CD8-positive, alpha-beta memory T cell (primary cell): Measurements from ENCODE around the gene DLAT. TPM values are rescaled to one million over a fixed set of nuclear protein-coding genes. Genes with fewer than 3 reads are reported as not detected.
"Not testable (repeated sequence)": the region's sequence is repeated elsewhere in the genome, so short reads cannot be mapped to it uniquely, and the experiment has no call there.

Experiments
- CTCF ChIA-PET: fragments of 350-600 bp; sonication (Branson Sonifier 250); formaldehyde crosslinking; loops from one replicate; lab custom pipeline; 2021; ENCODE audit warnings: antibody characterized with exemption; lab: Charles Lee
- POLR2A ChIA-PET: fragments of 350-600 bp; sonication (Branson Sonifier 250); formaldehyde crosslinking; loops from one replicate; lab custom pipeline; 2021; ENCODE audit warnings: antibody characterized with exemption; lab: Charles Lee
- DNase-seq, 5 donors: peaks; one replicate each; pipeline versions ENCODE4 v3.0.0 to v3.0.0-alpha.2; 2020 to 2022; ENCODE audit warnings: mixed read lengths in 1 of 5
- H3K27ac ChIP-seq: one replicate; pipeline ENCODE4 v1.7.0; 2013; ENCODE audit warnings: low read depth, mild to moderate bottlenecking, low read length, moderate library complexity
- H3K27me3 ChIP-seq: 2 replicates; pipeline ENCODE4 v1.7.0; 2013; ENCODE audit warnings: low read length, mild to moderate bottlenecking; ENCODE audit not compliant: insufficient read depth, poor library complexity, severe bottlenecking
- H3K36me3 ChIP-seq: 2 replicates; pipeline ENCODE4 v1.7.0; 2013; ENCODE audit warnings: mild to moderate bottlenecking, low read length, moderate library complexity; ENCODE audit not compliant: insufficient read depth
- H3K4me1 ChIP-seq: 2 replicates; pipeline ENCODE4 v1.7.0; 2013; ENCODE audit warnings: mild to moderate bottlenecking, low read length, moderate library complexity; ENCODE audit not compliant: insufficient read depth
- H3K4me3 ChIP-seq: 2 replicates; pipeline ENCODE4 v1.7.0; 2013; ENCODE audit warnings: mild to moderate bottlenecking, low read length
- H3K9me3 ChIP-seq: 2 replicates; pipeline ENCODE4 v1.7.0; 2013; ENCODE audit warnings: mild to moderate bottlenecking, low read length
- H3K27ac Mint-ChIP-seq, 8 donors: one replicate each; pipeline ENCODE4 v1.8.0; 2020 to 2021; ENCODE audit warnings: mixed read lengths in 8 of 8, mild to moderate bottlenecking in 6 of 8, inconsistent platforms in 3 of 8, moderate library complexity in 3 of 8
- H3K27me3 Mint-ChIP-seq, 2 donors: one replicate each; pipeline ENCODE4 v1.8.0; 2020 to 2021; ENCODE audit warnings: mixed read lengths in 2 of 2, mild to moderate bottlenecking in 1 of 2, moderate library complexity in 1 of 2
- H3K36me3 Mint-ChIP-seq, 3 donors: one replicate each; pipeline ENCODE4 v1.8.0; 2020 to 2021; ENCODE audit warnings: mixed read lengths in 3 of 3, inconsistent platforms in 1 of 3, mild to moderate bottlenecking in 1 of 3
- H3K4me1 Mint-ChIP-seq, 3 donors: one replicate each; pipeline ENCODE4 v1.8.0; 2020 to 2021; ENCODE audit warnings: mixed read lengths in 3 of 3, inconsistent platforms in 1 of 3, mild to moderate bottlenecking in 1 of 3
- H3K4me3 Mint-ChIP-seq, 7 donors: one replicate each; pipeline ENCODE4 v1.8.0; 2020 to 2021; ENCODE audit warnings: mixed read lengths in 7 of 7, mild to moderate bottlenecking in 6 of 7, moderate library complexity in 4 of 7, inconsistent platforms in 2 of 7
- H3K9me3 Mint-ChIP-seq, 5 donors: one replicate each; pipeline ENCODE4 v1.8.0; 2020 to 2022; ENCODE audit warnings: mixed read lengths in 5 of 5, mild to moderate bottlenecking in 3 of 5, moderate library complexity in 2 of 5, inconsistent platforms in 1 of 5
- polyA plus RNA-seq: library from polyadenylated mRNA; unstranded; fragments of 300-500 nt; fragmentation: Illumina TruSeq; gene quantifications from one replicate; pipeline ENCODE4 v1.2.3, GENCODE V29; 2021
- total RNA-seq, 2 experiments: library from RNA; stranded (reverse); gene quantifications; one replicate each; pipeline ENCODE4 v1.2.3, GENCODE V29; 2021

The DLAT gene
- total and polyA plus RNA-seq, 3 experiments from 2014 or later = 22.1 to 62.2 (median 61.1) TPM

- CTCF ChIA-PET, H3K4me3 ChIP-seq: not testable (repeated sequence)
These were observed 13.8 kb upstream of the DLAT start for GRCh38 chr11:112011451-112011850.

GRCh38 chr11:112012874-112013273, 12.3 kb upstream of the DLAT start:
- Histone ChIP-seq H3K27me3 (no peaks in the 10 kb centered on the region), H3K36me3 (no peaks in the 10 kb centered on the region), H3K4me1 (no peaks in the 10 kb centered on the region), H3K27ac (no peak overlapping the region), H3K9me3 (no peaks in the 10 kb centered on the region), H3K4me3 (no peak overlapping the region)
- Mint-ChIP-seq H3K36me3 (peaks cover 0 to 8% (median 0%) of the 10 kb centered on the region in 3 donors), H3K27me3 (peaks cover 6 to 30% of the 10 kb centered on the region in 2 donors), H3K4me3 (no peak overlapping the region), H3K4me1 (no peaks in the 10 kb centered on the region), H3K9me3 (peaks cover 0 to 2% (median 2%) of the 10 kb centered on the region in 5 donors), H3K27ac (no peak overlapping the region)
- DNase-seq = no peak
- CTCF ChIA-PET = no interaction called here
- POLR2A ChIA-PET = no interaction called here

More at GRCh38 chr11:112011451-112011850, 13.8 kb upstream of the DLAT start:
- DNase-seq, H3K4me1 Mint-ChIP-seq, H3K27ac ChIP-seq, POLR2A ChIA-PET, H3K36me3 Mint-ChIP-seq, H3K9me3 Mint-ChIP-seq, H3K36me3 ChIP-seq, H3K9me3 ChIP-seq, H3K4me1 ChIP-seq, H3K4me3 Mint-ChIP-seq, H3K27me3 ChIP-seq: not testable (repeated sequence)
- peak overlapping the region in 1 of 8 donors; percentile 55 for H3K27ac Mint-ChIP-seq
- H3K27me3 Mint-ChIP-seq = peaks cover 6 to 40% of the 10 kb centered on the region in 2 donors

- H3K27ac Mint-ChIP-seq = no peak overlapping the region
- H3K9me3 Mint-ChIP-seq = peaks cover 0 to 2% (median 2%) of the 10 kb centered on the region in 5 donors
- no peak overlapping the region for H3K4me3 Mint-ChIP-seq
- H3K27me3 ChIP-seq = no peaks in the 10 kb centered on the region
- H3K4me3 ChIP-seq = no peak overlapping the region
- no peak for DNase-seq
- no peaks in the 10 kb centered on the region for H3K4me1 Mint-ChIP-seq
- H3K9me3 ChIP-seq = no peaks in the 10 kb centered on the region
- peaks cover 4 to 22% of the 10 kb centered on the region in 2 donors for H3K27me3 Mint-ChIP-seq
- no peaks in the 10 kb centered on the region for H3K4me1 ChIP-seq
- ChIA-PET CTCF (no interaction called here), POLR2A (no interaction called here)
- H3K36me3 ChIP-seq = no peaks in the 10 kb centered on the region
- H3K27ac ChIP-seq = no peak overlapping the region
- peaks cover 0 to 8% (median 0%) of the 10 kb centered on the region in 3 donors for H3K36me3 Mint-ChIP-seq
These were observed 11.6 kb upstream of the DLAT start for GRCh38 chr11:112013497-112014164.

GRCh38 chr11:112016088-112016764, 9.0 kb upstream of the DLAT start:
- DNase-seq = no peak
- Histone ChIP-seq H3K36me3 (no peaks in the 10 kb centered on the region), H3K4me3 (no peak overlapping the region), H3K9me3 (no peaks in the 10 kb centered on the region), H3K4me1 (no peaks in the 10 kb centered on the region), H3K27me3 (no peaks in the 10 kb centered on the region), H3K27ac (no peak overlapping the region)
- Mint-ChIP-seq H3K27me3 (peaks cover 0 to 8% of the 10 kb centered on the region in 2 donors), H3K36me3 (peaks cover 0 to under 1% (median 0%) of the 10 kb centered on the region in 3 donors), H3K27ac (no peak overlapping the region), H3K9me3 (no peaks in the 10 kb centered on the region), H3K4me1 (no peaks in the 10 kb centered on the region), H3K4me3 (no peak overlapping the region)
- ChIA-PET POLR2A (interaction anchor here (0.6 kb wide), 1 partner anchor 82 kb away, joined by 3 read pairs; no protein-coding TSS in a partner anchor), CTCF (interaction anchor here (0.9 kb wide), 1 partner anchor 84 kb away, joined by 3 read pairs; no protein-coding TSS in a partner anchor)

GRCh38 chr11:112016765-112017376, 8.3 kb upstream of the DLAT start:
- Histone ChIP-seq H3K27ac (no peak overlapping the region), H3K4me3 (no peak overlapping the region), H3K4me1 (no peaks in the 10 kb centered on the region), H3K36me3 (no peaks in the 10 kb centered on the region), H3K9me3 (no peaks in the 10 kb centered on the region), H3K27me3 (no peaks in the 10 kb centered on the region)
- no peaks in the 10 kb centered on the region for H3K9me3 Mint-ChIP-seq
- peak overlapping the region in 1 of 8 donors; percentile 47 for H3K27ac Mint-ChIP-seq
- ChIA-PET CTCF (interaction anchor here (0.9 kb wide), 1 partner anchor 85 kb away, joined by 3 read pairs; no protein-coding TSS in a partner anchor), POLR2A (no interaction called here)
- H3K27me3 Mint-ChIP-seq = peaks cover 0 to 8% of the 10 kb centered on the region in 2 donors
- DNase-seq = no peak
- H3K4me3 Mint-ChIP-seq = no peak overlapping the region
- no peaks in the 10 kb centered on the region for H3K4me1 Mint-ChIP-seq
- H3K36me3 Mint-ChIP-seq = no peaks in the 10 kb centered on the region

GRCh38 chr11:112017538-112017937, 7.7 kb upstream of the DLAT start:
- no peaks in the 10 kb centered on the region for H3K9me3 Mint-ChIP-seq
- Histone ChIP-seq H3K9me3 (no peaks in the 10 kb centered on the region), H3K4me3 (no peak overlapping the region), H3K36me3 (no peaks in the 10 kb centered on the region), H3K27ac (no peak overlapping the region), H3K4me1 (no peaks in the 10 kb centered on the region), H3K27me3 (no peaks in the 10 kb centered on the region)
- no peak overlapping the region for H3K27ac Mint-ChIP-seq
- POLR2A ChIA-PET = no interaction called here
- no peak overlapping the region for H3K4me3 Mint-ChIP-seq
- H3K4me1 Mint-ChIP-seq = no peaks in the 10 kb centered on the region
- DNase-seq = no peak
- H3K27me3 Mint-ChIP-seq = peaks cover 0 to 8% of the 10 kb centered on the region in 2 donors
- H3K36me3 Mint-ChIP-seq = no peaks in the 10 kb centered on the region
- CTCF ChIA-PET = no interaction called here

- ChIA-PET CTCF (no interaction called here), POLR2A (no interaction called here)
- Histone ChIP-seq H3K4me3 (no peak overlapping the region), H3K4me1 (peaks cover 2% of the 10 kb centered on the region), H3K27me3 (no peaks in the 10 kb centered on the region), H3K36me3 (no peaks in the 10 kb centered on the region), H3K27ac (no peak overlapping the region), H3K9me3 (no peaks in the 10 kb centered on the region)
- H3K27ac Mint-ChIP-seq = no peak overlapping the region
- no peaks in the 10 kb centered on the region for H3K9me3 Mint-ChIP-seq
- no peaks in the 10 kb centered on the region for H3K36me3 Mint-ChIP-seq
- DNase-seq = no peak
- no peak overlapping the region for H3K4me3 Mint-ChIP-seq
- no peaks in the 10 kb centered on the region for H3K27me3 Mint-ChIP-seq
- H3K4me1 Mint-ChIP-seq = peaks cover 6 to 10% (median 9%) of the 10 kb centered on the region in 3 donors
These were observed 6.1 kb upstream of the DLAT start for GRCh38 chr11:112019066-112019465.

GRCh38 chr11:112023104-112023503, 2.1 kb upstream of the DLAT start:
- peaks cover 0 to 20% (median 2%) of the 10 kb centered on the region in 3 donors for H3K36me3 Mint-ChIP-seq
- no peak for DNase-seq
- ChIA-PET POLR2A (interaction anchor here (0.6 kb wide), 1 partner anchor 94 kb away, joined by 5 read pairs; no protein-coding TSS in a partner anchor), CTCF (no interaction called here)
- Histone ChIP-seq H3K4me1 (peaks cover 11% of the 10 kb centered on the region), H3K27me3 (no peaks in the 10 kb centered on the region), H3K4me3 (no peak overlapping the region), H3K36me3 (no peaks in the 10 kb centered on the region), H3K27ac (no peak overlapping the region), H3K9me3 (no peaks in the 10 kb centered on the region)
- H3K4me3 Mint-ChIP-seq = peak overlapping the region in 2 of 7 donors; percentile 36 to 57
- peaks cover 19 to 30% (median 29%) of the 10 kb centered on the region in 3 donors for H3K4me1 Mint-ChIP-seq
- peaks cover 0 to 2% of the 10 kb centered on the region in 2 donors for H3K27me3 Mint-ChIP-seq
- H3K27ac Mint-ChIP-seq = peak overlapping the region in 4 of 8 donors; percentile 4 to 61 (median 32)
- H3K9me3 Mint-ChIP-seq = peaks cover 0 to 2% (median 0%) of the 10 kb centered on the region in 5 donors
